Measurements from ENCODE around the gene RAPGEF5.

RAPGEF5 gene

GRCh38 chr7:22144950-22145349 is 212.0 kb downstream of the RAPGEF5 start:
- no peak for DNase-seq

GRCh38 chr7:22143491-22143890 is 213.5 kb downstream of the RAPGEF5 start:
- no peak for DNase-seq

GRCh38 chr7:22142572-22142971 is 214.4 kb downstream of the RAPGEF5 start:
- no peak for DNase-seq

- DNase-seq, result no peak
Measured at GRCh38 chr7:22141355-22141754, 215.6 kb downstream of the RAPGEF5 start.

DNA sequence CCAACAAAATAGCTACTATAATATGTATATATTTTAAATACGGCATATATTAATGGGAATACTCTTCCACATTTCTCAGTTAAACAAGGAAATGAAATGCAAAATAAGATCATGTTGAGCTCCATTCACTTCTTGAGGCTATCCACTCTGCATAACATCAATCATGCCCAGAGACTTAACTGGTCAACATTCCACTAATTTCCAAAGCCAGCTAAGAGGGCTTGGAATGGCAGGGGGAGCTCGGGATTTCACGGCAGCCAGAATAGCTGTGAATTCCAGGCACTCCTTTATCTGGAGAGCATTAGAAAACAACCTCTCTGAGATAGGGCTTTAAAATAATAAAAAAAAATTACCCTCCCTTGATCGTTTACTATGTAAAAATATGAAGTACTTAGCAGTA is 216.4 kb downstream of the RAPGEF5 start:
- no peak for DNase-seq

GRCh38 chr7:22138886-22139285 is 218.1 kb downstream of the RAPGEF5 start:
- no peak for DNase-seq

GRCh38 chr7:22138106-22138505 is 218.8 kb downstream of the RAPGEF5 start:
- DNase-seq, result no peak

DNA sequence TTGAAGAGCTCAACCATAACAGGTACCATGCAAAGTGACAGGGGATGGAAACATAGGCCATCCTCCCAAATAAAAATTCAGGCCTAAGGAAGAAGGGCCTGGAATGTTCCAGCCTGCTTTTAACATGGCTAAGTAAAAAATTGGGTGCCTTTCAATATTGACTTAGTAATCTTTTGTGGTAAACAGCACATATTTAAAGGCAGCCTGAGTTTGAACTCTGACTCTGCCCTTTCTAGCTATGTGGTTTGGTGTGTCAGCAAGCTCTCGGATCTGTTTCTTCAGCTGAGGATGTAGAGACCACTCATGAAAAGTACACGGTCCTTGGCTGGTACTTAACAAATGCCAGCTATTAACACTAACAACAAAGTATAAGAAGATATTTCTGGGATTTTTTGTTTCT is 219.5 kb downstream of the RAPGEF5 start:
- DNase-seq, result no peak

DNA sequence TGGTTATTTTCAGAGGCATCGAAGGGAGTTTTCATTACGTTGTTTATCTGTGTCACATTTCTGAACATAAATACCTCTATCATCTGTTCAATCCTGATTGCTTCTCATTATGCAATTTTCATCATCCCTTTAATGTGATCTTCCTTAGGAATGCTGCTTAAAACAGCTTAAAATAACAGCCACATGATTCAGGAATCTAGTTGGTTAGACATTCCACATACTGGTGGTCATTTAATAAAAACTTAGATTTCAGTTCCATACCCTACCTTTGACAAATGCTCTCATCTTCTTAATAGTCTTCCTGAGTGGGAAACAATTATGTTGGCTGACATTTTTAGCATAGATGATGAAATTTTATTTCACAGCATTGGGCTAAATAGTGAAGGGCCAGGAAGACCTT is 219.9 kb downstream of the RAPGEF5 start:
- no peak for DNase-seq

GRCh38 chr7:22129819-22130580 is 227.0 kb downstream of the RAPGEF5 start:
- DNase-seq, result no peak

DNA sequence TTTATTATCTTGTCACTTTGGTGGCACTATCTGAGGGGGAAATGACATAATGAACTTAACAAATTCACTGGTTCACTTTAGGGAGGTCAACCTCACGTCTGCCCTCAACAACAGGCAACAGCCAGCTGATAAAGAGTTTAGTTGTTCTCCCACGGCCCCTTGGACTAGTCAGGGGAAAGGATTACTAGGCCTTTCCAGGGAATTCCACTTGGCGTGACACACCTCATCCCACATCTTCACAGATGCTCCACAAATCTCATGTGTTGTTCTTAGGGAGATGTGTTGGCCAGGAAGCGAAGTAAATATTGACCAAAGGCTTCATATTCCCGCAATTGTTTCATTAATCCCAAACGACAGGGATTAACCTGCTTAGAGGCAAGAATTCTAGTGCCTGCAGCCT is 227.8 kb downstream of the RAPGEF5 start:
- no peak for DNase-seq

DNA sequence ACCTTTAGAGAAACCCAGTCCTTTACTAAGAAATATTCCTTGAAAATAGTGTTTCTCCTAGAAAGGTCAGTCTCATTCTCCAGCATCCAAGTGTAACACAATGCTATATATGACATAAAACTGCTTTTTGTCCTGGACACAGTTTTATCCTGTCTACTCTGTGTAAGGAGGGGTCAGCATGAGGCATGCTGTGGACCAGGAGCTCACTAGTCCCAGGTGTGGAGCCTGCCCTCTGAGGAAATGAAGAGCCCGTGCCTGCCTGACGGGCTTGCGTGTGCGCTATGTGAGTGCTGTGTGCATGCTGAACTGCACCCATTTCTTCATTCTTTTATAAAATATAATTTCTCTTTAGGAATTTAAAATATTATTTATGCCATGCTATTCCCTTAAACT is 228.4 kb downstream of the RAPGEF5 start:
- DNase-seq, result no peak

- DNase-seq, result no peak
Measured at GRCh38 chr7:22127835-22128527, 229.0 kb downstream of the RAPGEF5 start.

- no peak for DNase-seq
Measured at GRCh38 chr7:22125436-22125835, 231.5 kb downstream of the RAPGEF5 start.

DNA sequence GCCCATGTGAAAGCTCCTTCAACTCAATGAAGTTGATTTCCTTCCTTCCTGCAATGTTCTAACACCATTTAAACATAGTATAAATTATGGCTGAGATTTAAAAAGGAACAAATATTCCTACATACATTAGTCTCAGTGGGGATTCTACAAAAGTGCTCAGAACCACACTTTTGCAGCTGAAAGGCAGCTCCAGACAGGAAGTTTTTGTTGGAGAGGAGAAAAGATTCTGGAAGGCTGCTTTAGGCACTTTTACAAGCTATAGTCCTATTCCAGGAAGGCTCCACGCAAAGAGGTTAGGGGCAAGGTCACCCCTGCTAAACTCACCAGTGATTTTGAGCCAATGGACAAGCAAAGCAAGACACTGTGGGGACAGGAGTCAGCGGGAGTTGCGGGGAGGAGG is 232.0 kb downstream of the RAPGEF5 start:
- DNase-seq, result no peak

GRCh38 chr7:22123139-22123538 is 233.8 kb downstream of the RAPGEF5 start:
- no peak for DNase-seq

DNA sequence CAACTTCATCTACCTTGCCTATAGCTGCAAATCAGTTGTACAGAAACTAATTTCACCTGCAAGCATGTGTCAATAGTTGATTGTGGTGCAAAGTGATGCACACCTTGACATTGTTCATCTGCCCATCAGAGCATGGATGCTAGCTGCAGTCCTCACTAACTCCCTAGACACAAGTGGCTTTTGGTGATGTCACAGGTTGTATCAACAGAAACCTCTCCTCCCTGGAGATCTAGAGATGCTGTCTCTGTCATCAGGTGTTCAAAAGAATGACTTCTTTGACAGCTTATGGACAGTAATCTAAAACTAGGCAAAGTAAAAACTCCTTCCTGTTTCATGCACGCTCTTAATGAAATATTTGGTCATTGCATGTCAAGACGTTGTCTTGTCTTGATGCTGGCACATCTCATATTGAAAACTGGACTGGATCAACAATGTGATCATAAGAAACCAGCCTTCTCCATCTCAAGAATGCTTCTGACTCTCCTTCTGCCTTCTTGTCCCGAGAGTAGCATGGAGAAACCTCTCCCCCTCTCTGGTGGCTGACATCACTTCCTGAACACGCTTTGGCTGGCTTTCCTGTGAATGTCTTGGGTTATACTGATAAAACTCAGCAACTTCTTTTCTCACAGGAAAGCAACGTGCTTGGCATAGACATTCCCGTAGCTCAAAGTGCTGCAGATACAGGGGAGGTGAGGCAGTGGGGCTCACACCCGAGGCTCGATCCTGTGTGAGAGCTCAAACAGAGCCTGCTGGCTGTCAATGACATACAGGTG is 235.1 kb downstream of the RAPGEF5 start:
- DNase-seq, result no peak

DNA sequence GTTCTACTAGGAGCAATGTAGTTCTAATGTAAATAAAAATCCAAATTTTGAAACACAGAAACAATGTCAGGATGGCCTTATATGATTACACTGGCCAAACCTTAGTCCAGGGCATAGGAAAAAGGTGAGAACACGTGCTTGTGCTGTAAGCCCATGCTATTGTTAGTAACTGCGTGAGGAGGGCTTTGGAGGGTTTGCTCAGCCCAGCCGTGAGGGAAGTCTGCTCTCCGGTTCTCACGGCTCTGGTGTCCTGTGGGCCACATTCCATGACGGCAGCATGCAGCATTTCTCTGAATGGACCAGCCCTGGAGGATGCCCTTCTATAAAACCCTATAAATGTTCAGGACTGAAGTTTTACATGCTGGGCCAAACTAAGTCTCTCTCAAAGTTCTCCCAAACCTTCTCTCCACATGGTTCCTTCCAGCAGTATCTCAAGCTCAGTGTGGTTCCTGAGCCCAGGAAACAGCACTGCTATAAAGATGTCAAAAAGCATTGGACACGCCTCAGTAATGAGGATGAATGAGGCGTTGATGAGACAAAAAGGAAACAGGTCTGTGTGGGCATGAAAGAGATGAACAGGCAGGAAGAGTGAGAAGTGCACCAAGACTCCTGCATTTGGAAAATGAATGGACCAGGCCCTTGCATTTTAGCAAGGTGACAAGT is 236.4 kb downstream of the RAPGEF5 start:
- DNase-seq, result no peak

- DNase-seq, result no peak
Measured at GRCh38 chr7:22117222-22117621, 239.7 kb downstream of the RAPGEF5 start.

DNA sequence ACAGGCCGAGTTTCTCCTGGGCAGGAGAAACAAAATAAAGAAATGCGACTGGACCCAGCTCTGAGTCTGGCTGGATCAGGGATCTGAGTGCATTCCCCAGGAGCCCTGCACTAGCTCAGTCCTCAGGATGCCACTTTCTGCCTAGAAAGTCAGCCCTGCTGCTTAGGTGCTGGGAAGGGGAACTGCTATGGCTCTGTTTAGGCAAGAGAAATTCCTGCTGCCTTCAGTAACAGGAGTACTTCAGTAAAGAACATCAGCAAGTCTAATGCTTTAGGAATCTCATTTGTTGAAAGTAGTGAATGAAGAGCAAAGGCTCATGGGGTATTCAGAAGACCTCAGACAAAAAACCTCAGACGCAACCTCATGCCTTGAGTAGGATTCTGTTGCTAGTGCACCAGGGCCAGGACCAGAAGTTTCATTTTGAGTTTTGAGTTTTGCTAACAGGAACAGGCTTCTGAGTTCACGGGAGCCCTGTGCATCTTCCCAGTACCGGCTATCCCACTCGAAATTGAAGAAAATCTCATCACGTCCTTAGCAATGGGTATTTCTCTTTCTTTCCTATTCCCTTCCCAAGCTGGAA is 240.4 kb downstream of the RAPGEF5 start:
- DNase-seq, result no peak

- no peak for DNase-seq
Measured at GRCh38 chr7:22115689-22116088, 241.3 kb downstream of the RAPGEF5 start.

- DNase-seq, result no peak
Measured at GRCh38 chr7:22114440-22114981, 242.4 kb downstream of the RAPGEF5 start.

DNA sequence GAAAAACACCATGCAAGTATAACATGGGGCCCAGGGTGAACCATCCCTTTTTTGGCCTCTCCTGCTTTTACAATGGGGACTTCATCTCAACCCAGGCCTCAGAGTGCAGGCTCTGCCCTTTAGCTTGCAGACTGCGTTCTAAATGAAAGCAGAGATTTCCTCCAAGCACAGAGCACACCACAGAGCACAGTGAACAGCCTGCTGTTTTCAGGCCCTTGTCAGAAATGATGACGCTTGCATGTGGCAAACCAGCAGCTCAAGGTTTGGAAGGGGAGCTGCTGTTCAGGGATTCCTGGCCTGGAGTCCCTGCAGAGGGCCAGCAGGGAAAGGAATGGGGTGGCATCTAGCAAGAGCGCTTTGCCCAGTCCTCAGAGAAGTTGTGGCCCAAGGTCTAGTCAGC is 243.9 kb downstream of the RAPGEF5 start:
- no peak for DNase-seq

All from effector CD8-positive, alpha-beta T cell (primary cell).